NCI-H2107 (cell line): ENCODE data around the gene ABHD1.

ENCODE experiments used
- DNase-seq: peaks from one replicate; lab custom pipeline; 2025; lab: John Stamatoyannopoulos, UW

The ABHD1 gene

DNA sequence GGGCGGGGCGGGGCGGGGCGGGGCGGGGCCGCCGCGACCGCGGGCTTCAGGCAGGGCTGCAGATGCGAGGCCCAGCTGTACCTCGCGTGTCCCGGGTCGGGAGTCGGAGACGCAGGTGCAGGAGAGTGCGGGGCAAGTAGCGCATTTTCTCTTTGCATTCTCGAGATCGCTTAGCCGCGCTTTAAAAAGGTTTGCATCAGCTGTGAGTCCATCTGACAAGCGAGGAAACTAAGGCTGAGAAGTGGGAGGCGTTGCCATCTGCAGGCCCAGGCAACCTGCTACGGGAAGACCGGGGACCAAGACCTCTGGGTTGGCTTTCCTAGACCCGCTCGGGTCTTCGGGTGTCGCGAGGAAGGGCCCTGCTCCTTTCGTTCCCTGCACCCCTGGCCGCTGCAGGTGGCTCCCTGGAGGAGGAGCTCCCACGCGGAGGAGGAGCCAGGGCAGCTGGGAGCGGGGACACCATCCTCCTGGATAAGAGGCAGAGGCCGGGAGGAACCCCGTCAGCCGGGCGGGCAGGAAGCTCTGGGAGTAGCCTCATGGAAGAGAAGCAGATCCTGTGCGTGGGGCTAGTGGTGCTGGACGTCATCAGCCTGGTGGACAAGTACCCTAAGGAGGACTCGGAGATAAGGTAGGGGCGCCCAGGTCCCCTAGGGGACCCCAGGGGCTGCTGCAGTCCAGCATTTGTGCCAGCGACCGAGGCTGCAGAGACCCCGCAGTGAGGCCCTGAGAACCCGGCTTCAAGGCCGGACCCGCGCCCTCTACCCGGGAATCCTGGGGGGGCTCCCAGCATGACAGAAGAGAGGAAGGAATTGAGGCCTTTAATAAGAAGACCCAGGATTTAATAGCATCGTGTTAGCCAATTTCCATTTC is 36.7 kb upstream of the ABHD1 start, which contains the start of gene KHK:
KHK (plus strand) TSS at position 49 of the 870 bp plus-strand sequence; CDS start at position 537, 488 bp downstream.
- DNase-seq = no peak

GRCh38 chr2:27087823-27088410 is 35.7 kb upstream of the ABHD1 start:
- DNase-seq = no peak

GRCh38 chr2:27088634-27089033 is 35.0 kb upstream of the ABHD1 start:
- no peak for DNase-seq

DNA sequence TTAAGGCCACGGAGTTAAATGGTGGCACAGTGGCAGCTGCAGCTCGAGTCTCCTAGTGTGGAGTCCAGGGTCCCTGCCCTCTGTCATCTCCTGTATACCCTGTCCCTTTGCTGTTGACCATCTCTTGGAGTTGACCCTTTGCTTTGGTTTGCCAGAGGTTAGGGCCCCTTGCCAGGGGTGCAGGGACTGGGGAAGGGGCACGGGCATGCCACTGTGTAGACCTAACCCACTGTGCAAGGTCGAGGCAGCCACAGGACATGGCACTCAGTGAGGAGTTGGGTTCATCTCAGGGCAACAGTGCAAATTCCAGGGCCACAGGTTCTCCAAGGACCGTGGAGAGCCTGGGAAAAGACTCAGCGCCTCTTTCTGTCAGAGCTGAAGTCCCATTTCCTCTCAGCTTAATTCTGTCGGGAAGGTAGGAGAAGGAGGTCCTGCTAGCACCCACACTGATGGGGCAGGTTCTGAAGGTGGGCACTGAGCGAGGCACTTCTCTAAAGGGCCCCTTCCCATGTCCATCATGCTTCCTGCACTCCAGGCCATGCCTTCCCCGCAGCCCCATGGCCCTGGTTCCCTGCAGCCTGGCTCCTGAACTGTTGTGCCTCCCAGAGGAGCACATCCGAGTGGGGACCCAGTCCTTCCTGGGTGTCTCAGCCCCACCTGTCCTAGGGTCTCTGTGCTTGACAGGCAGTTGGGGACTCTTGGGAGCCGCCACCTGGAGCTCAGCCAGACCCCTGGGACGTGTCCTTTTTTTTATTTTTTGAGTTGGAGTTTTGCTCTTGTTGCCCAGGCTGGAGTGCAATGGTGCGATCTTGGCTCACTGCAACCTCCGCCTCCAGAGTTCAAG is 34.3 kb upstream of the ABHD1 start:
- DNase-seq = no peak

GRCh38 chr2:27091746-27092695 is 31.6 kb upstream of the ABHD1 start:
- DNase-seq = no peak

DNA sequence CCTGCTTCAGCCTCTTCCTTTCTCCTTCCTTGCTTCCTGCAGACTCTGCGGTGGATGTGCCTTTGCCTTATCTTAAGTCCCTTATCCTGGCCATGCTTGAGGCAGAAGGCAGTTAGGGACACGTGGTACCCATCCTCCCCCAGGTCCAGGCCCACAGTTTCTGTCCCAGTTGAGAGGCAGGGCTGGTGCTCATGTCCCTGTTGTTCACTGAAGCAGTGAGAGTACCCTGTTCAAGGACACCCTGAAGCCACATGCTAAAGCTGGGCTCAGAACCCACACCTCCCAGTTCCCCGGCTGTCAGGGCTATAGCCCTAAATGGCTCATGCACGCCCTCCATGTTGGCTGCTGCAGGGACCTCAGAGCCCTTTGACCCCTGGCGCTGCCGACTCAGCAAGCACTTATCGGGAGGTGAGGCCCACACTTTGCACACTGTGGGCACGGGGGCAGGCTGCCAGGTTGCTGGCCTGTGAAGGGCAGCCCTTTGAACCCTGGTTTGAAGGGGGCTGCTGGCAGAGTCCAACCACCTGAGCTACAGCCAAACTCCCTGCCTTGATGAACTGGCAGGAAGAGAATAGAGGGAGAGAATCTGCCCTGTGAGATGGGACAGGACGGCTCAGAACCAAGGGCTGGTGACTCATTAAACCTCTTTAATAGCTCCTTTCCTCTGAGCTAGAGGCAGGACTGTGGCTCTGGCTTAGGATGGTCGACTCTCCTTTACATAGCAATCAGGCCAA is 30.8 kb upstream of the ABHD1 start:
- no peak for DNase-seq

GRCh38 chr2:27093430-27094352 is 29.9 kb upstream of the ABHD1 start:
- no peak for DNase-seq

GRCh38 chr2:27094353-27094984 is 29.1 kb upstream of the ABHD1 start:
- DNase-seq = no peak

GRCh38 chr2:27095427-27095744 is 28.2 kb upstream of the ABHD1 start:
- no peak for DNase-seq

- DNase-seq = no peak
Measured at GRCh38 chr2:27095745-27096651, 27.6 kb upstream of the ABHD1 start.

DNA sequence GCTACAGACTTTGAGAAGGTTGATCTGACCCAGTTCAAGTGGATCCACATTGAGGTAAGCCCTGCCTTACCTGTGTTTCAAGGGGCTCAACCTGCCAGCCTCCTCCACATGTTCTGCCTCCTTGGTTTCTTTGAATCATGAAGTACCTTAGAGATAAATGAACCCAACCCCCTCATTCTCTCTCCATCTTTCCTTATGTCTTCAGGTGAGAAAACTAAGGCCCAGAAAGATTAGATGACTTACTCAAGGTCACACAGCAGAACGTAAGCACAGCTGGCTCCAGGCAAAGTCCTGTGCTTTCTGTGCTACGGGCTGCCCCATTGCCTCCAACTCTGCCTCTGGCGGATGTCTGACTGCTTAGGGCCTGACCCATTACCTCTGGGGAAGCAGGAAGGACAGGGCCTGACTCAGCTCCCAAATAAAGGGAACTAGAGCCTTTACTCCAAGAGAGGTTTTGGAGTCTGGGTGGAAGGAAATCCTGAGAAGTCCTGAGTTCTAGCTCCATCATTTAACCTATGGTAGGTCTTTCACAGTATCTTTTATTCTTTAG is 26.8 kb upstream of the ABHD1 start:
- DNase-seq = no peak

GRCh38 chr2:27097341-27097740 is 26.3 kb upstream of the ABHD1 start:
- DNase-seq = no peak

GRCh38 chr2:27099334-27099955 is 24.2 kb upstream of the ABHD1 start:
- no peak for DNase-seq

DNA sequence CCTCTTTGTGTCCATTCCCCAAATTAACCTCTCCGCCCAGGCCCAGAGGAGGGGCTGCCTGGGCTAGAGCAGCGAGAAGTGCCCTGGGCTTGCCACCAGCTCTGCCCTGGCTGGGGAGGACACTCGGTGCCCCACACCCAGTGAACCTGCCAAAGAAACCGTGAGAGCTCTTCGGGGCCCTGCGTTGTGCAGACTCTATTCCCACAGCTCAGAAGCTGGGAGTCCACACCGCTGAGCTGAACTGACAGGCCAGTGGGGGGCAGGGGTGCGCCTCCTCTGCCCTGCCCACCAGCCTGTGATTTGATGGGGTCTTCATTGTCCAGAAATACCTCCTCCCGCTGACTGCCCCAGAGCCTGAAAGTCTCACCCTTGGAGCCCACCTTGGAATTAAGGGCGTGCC is 23.6 kb upstream of the ABHD1 start:
- no peak for DNase-seq

GRCh38 chr2:27102329-27102728 is 21.3 kb upstream of the ABHD1 start:
- DNase-seq = no peak

GRCh38 chr2:27105981-27106380 is 17.6 kb upstream of the ABHD1 start:
- no peak for DNase-seq

DNA sequence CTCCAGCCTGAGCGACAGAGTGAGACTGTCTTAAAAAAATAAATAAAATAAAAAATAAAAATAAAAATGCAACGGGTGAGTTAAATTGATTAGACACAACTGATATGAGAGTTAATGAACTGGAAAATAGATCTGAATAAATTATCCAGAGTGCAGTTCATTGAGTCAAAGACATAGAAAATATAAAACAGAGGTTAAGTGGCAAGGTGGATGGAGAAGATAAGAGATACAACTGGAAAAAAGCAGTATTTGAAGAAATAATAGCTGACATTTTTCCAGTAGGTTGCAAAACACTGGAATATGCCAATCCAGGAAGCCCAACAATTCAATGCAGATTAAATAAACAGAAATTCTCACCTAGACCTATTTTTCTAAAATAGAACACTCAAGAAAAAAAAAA is 15.4 kb upstream of the ABHD1 start:
- DNase-seq = no peak
